GM23248 (cell line): ENCODE measurements around the gene TMEM260.

ENCODE experiments used
- EZH2 ChIP-seq: fragments of 200-600 bp; sonication (generic); IDR thresholded peaks from 2 replicates; pipeline ENCODE4 v1.6.1; 2018; ENCODE audit warnings: antibody characterized with exemption, mild to moderate bottlenecking; ENCODE audit not compliant: insufficient read depth, poor library complexity, severe bottlenecking
- EZH2phosphoT487 ChIP-seq: fragments of 200-600 bp; sonication (generic); IDR thresholded peaks from 2 replicates; pipeline ENCODE4 v1.6.1; 2018; ENCODE audit warnings: antibody characterized with exemption, moderate library complexity, mild to moderate bottlenecking, low read depth; ENCODE audit not compliant: insufficient read depth

- TF ChIP-seq EZH2 = no peak
- no peak for TF ChIP-seq EZH2phosphoT487
These were observed 107.5 kb downstream of the TMEM260 start for GRCh38 chr14:56687123-56687522.
